Spinal cord (tissue), 10 donors: Measurements from ENCODE around the gene PIP5K1C. TPM values are rescaled to one million over a fixed set of nuclear protein-coding genes. Genes with fewer than 3 reads are reported as not detected.

ENCODE experiments used
- DNase-seq, 6 donors: peaks; one replicate each; pipeline versions ENCODE4 v3.0.0 to v3.0.0-alpha.2; 2013 to 2015; ENCODE audit warnings: low spot score in 6 of 6, low read depth in 4 of 6
- H3K27ac ChIP-seq: one replicate; pipeline ENCODE4 v1.5.1; 2013; ENCODE audit warnings: low read depth, low read length, control low read depth
- H3K27me3 ChIP-seq: one replicate; pipeline ENCODE4 v1.6.1; 2013; ENCODE audit warnings: low read length; ENCODE audit not compliant: control insufficient read depth, insufficient read depth
- H3K36me3 ChIP-seq: one replicate; pipeline ENCODE4 v1.6.1; 2013; ENCODE audit warnings: low read length; ENCODE audit not compliant: control insufficient read depth, insufficient read depth
- H3K4me1 ChIP-seq: one replicate; pipeline ENCODE4 v1.6.1; 2013; ENCODE audit warnings: low read length; ENCODE audit not compliant: control insufficient read depth, insufficient read depth
- H3K4me3 ChIP-seq: one replicate; pipeline ENCODE4 v1.5.1; 2013; ENCODE audit warnings: low read depth, low read length, control low read depth
- H3K9me3 ChIP-seq: one replicate; pipeline ENCODE4 v1.6.1; 2013; ENCODE audit warnings: low read length; ENCODE audit not compliant: control insufficient read depth, insufficient read depth
- WGBS: methylation state at CpG from one replicate; pipeline ENCODE4 v1.1.5; 2013; ENCODE audit warnings: missing lambda C conversion rate; ENCODE audit not compliant: insufficient coverage; 5-methylcytosine and 5-hydroxymethylcytosine counted together
- polyA plus RNA-seq, 2 donors: library from polyadenylated mRNA; unstranded; fragments of 120-200 nt; gene quantifications; one replicate each; pipeline ENCODE4 v1.2.1, GENCODE V29; 2013; ENCODE audit not compliant: insufficient read length in 2 of 2
- total RNA-seq, 2 donors: library from RNA; depleted of rRNA in 1 of 2; stranded (reverse); fragments of 120-200 nt in 1 of 2; fragments of >200 nt in 1 of 2; gene quantifications; one replicate each; pipeline versions ENCODE4 v1.2.3 to v1.2.4, GENCODE V29; 2013 to 2014
- donor health status: healthy.

Gene PIP5K1C
- total and polyA plus RNA-seq, 4 donors = 25.4 to 91.1 (median 56.0) TPM

- H3K4me3 ChIP-seq = no peak overlapping the region
- no peaks in the 10 kb centered on the region for H3K36me3 ChIP-seq
- peaks cover 10% of the 10 kb centered on the region for H3K4me1 ChIP-seq
- DNase-seq = no peak
- peaks cover 2% of the 10 kb centered on the region for H3K27me3 ChIP-seq
- H3K27ac ChIP-seq = no peak overlapping the region
- no peaks in the 10 kb centered on the region for H3K9me3 ChIP-seq
- 81% methylated on average over 28 of the region's 28 CpGs for WGBS
Measured at GRCh38 chr19:3599776-3600187, 100.5 kb downstream of the PIP5K1C start.

GRCh38 chr19:3595521-3596061 lies 104.7 kb downstream of the PIP5K1C start:
- WGBS = 65% methylated on average over 32 of the region's 34 CpGs
- Histone ChIP-seq H3K4me1 (no peaks in the 10 kb centered on the region), H3K36me3 (no peaks in the 10 kb centered on the region), H3K9me3 (no peaks in the 10 kb centered on the region), H3K27me3 (peaks cover 3% of the 10 kb centered on the region), H3K4me3 (no peak overlapping the region), H3K27ac (no peak overlapping the region)
- DNase-seq = no peak

- Histone ChIP-seq H3K4me1 (no peaks in the 10 kb centered on the region), H3K27ac (no peak overlapping the region), H3K9me3 (no peaks in the 10 kb centered on the region), H3K27me3 (peaks cover 3% of the 10 kb centered on the region), H3K36me3 (peaks cover 4% of the 10 kb centered on the region), H3K4me3 (no peak overlapping the region)
- DNase-seq = no peak
- WGBS = 21% methylated on average over 11 of the region's 11 CpGs
Measured at GRCh38 chr19:3593156-3593555, 107.1 kb downstream of the PIP5K1C start.

- Histone ChIP-seq H3K4me3 (no peak overlapping the region), H3K27me3 (peaks cover 3% of the 10 kb centered on the region), H3K36me3 (peaks cover 4% of the 10 kb centered on the region), H3K27ac (no peak overlapping the region), H3K4me1 (no peaks in the 10 kb centered on the region), H3K9me3 (no peaks in the 10 kb centered on the region)
- 90% methylated on average over 9 of the region's 9 CpGs for WGBS
- DNase-seq = no peak
Measured at GRCh38 chr19:3591876-3592613, 108.2 kb downstream of the PIP5K1C start.

- no peaks in the 10 kb centered on the region for H3K9me3 ChIP-seq
- peaks cover 3% of the 10 kb centered on the region for H3K4me1 ChIP-seq
- no peak for DNase-seq
- H3K4me3 ChIP-seq = no peak overlapping the region
- no peak overlapping the region for H3K27ac ChIP-seq
- WGBS = 89% methylated on average over 8 of the region's 8 CpGs
- H3K27me3 ChIP-seq = peaks cover 12% of the 10 kb centered on the region
- H3K36me3 ChIP-seq = peaks cover 4% of the 10 kb centered on the region
Measured at GRCh38 chr19:3590991-3591659, 109.1 kb downstream of the PIP5K1C start.

GRCh38 chr19:3589949-3590348 lies 110.3 kb downstream of the PIP5K1C start:
- Histone ChIP-seq H3K36me3 (peaks cover 4% of the 10 kb centered on the region), H3K4me1 (peaks cover 9% of the 10 kb centered on the region), H3K27me3 (peaks cover 22% of the 10 kb centered on the region), H3K27ac (no peak overlapping the region), H3K4me3 (no peak overlapping the region), H3K9me3 (no peaks in the 10 kb centered on the region)
- WGBS = 92% methylated on average over 22 of the region's 22 CpGs
- no peak for DNase-seq

GRCh38 chr19:3589439-3589838 lies 110.8 kb downstream of the PIP5K1C start:
- H3K27me3 ChIP-seq = peaks cover 27% of the 10 kb centered on the region
- WGBS = 88% methylated on average over 7 of the region's 11 CpGs

GRCh38 chr19:3586707-3587346 lies 113.4 kb downstream of the PIP5K1C start:
- Histone ChIP-seq H3K27me3 (peaks cover 29% of the 10 kb centered on the region), H3K4me1 (peaks cover 9% of the 10 kb centered on the region), H3K4me3 (no peak overlapping the region), H3K9me3 (no peaks in the 10 kb centered on the region), H3K27ac (no peak overlapping the region), H3K36me3 (peaks cover 4% of the 10 kb centered on the region)
- WGBS = 63% methylated on average over 28 of the region's 31 CpGs
- no peak for DNase-seq

More at GRCh38 chr19:3589439-3589838, 110.8 kb downstream of the PIP5K1C start:
- Histone ChIP-seq H3K27ac (no peak overlapping the region), H3K9me3 (no peaks in the 10 kb centered on the region), H3K36me3 (peaks cover 4% of the 10 kb centered on the region), H3K4me1 (peaks cover 9% of the 10 kb centered on the region), H3K4me3 (no peak overlapping the region)
- DNase-seq = no peak

- Histone ChIP-seq H3K9me3 (no peaks in the 10 kb centered on the region), H3K27me3 (peaks cover 29% of the 10 kb centered on the region), H3K4me3 (no peak overlapping the region), H3K36me3 (peaks cover 4% of the 10 kb centered on the region), H3K4me1 (peaks cover 9% of the 10 kb centered on the region), H3K27ac (no peak overlapping the region)
- 27% methylated on average over 9 of the region's 16 CpGs for WGBS
- no peak for DNase-seq
Measured at GRCh38 chr19:3586127-3586626, 114.1 kb downstream of the PIP5K1C start.
